HG03139 (cell line): Measurements from ENCODE around the gene MAN1C1.
"Not testable (repeated sequence)": the region's sequence is repeated elsewhere in the genome, so short reads cannot be mapped to it uniquely, and the experiment has no call there.

Source experiments
- ATAC-seq: cut with Tn5 transposase; IDR thresholded peaks from one replicate; pipeline ENCODE4 v1.9.1; 2021; ENCODE audit not compliant: unreplicated experiment

Gene MAN1C1

DNA sequence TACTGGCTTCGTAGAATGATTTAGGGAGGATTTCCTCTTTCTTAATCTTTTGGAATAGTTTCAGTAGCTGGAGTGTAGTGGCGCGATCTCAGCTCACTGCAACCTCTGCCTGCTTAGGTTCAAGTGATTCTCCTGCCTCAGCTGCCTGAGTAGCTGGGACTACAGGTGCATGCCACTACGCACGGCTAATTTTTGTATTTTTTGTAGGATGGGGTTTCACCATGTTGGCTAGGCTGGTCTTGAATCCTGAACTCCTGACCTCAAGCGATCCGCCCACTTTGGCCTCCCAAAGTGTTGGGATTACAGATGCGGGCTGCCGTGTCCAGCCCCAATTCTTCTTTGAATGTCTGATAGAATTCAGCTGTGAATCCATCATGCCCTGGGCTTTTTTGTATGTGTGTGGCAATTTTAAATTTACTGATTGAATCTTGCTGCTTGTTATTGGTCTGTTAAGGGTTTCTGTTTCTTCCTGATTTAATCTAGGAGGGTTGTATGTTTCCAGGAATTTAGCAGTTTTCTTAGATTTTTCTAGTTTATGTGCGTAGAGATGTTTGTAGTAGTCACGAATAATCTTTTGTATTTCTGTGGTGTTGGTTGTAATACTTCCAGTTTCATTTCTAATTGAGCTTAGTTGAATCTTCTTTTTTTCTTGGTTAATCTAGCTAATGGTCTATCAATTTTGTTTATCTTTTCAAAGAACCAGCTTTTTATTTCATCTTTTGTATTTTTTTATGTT lies 15.3 kb downstream of the MAN1C1 start:
- ATAC-seq, result no peak

DNA sequence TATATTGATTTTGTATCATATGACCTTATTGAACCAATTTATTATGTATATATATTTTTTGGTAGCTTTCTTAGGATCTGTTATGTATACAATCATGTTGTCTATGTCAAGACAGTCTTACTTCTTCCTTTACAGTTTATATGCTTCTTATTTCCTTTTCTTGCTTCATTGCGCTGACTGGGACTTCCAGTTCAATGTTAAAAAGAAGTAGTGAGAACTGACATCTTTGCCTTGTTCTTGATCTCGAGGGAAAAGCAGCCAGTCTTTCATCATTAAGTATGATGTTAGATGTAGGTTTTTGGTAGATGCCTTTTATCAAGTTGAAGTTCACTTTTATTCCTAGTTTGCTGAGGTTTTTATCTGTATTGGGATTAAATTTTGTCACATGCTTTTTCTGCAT lies 17.5 kb downstream of the MAN1C1 start:
- ATAC-seq, result no peak

DNA sequence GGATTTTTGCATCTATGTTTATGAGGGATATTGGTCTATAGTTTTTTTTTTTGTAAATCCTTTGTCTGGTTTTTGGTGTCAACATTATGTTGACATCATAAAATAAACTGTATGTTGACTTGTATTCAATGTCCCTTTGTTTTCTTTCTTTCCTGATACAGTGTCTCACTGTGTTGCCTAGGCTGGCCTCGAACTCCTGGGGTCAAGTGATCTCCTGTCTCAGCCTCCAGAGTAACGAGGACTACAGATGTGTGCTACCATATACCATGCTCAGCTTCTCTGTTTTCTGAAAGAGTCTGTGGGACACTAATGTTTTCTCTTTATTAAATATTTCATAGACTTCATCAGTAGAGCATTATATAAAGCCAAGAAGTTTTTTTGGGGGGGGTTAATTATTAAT lies 18.3 kb downstream of the MAN1C1 start:
- no peak for ATAC-seq

DNA sequence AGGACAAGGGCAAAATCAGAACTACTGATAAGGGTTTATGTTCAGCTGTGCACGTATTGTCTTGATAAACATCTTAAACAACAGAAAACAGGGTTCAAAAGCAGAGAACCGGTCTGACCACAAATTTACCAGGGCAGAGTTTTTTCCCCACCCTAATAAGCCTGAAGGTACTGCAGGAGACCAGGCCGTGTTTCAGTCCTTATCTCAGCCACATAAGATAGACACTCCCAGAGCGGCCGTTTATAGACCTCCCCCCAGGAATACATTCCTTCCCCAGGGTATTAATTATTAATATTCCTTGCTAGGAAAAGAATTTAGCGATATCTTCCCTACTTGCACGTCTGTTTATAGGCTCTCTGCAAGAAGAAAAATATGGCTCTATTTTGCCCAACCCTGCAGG lies 19.6 kb downstream of the MAN1C1 start:
- ATAC-seq, result not testable (repeated sequence)

DNA sequence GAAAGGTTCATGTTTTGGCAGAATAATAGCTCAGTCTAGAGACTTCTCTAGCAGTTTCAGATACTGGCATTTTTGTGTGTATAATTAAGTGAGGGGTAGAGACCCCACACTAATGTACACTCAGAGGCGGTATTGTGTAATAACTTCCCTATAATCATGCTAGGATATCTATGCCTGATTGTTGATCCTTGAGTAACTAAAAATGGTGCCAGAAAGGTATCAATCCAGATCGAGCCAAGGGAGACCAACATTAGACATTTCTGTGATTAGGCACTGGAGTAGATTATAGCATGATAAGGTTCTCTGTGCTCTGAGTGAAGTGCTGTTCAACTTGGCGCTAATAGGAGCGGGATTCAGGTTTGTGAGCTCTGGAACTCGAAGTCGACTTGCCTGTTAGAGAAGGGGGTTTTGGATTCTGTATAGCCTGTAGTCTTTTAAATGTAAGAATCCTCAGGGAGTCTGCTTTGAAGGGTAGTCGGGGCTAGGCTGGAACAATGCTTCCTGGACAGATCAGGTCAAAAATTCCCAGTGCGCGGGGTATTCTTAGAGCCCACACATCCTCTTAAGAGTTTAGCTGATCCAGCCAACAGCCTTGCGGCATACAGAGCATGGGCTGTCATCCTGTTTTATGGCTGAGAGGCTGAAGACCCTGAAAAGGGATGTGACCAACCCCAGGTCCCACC lies 24.2 kb downstream of the MAN1C1 start:
- no peak for ATAC-seq

DNA sequence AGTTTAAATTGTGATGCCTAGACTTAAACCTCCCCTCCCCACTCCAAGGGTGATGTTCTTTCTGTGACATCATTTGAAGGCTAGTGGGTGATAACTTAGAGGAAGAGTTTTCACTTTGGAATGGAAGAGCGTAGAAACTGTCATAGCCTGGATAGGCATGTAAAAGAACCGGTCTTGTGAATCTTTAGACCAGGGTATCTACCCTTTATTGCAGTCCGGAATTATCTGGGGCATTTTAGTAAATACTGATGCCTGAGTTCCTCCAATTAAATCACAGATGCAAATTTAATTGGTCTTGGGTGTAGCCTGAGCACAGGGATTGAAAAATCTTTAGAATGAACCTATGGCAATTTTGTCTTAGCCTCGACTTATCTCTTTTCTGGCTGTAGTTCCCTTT lies 24.7 kb downstream of the MAN1C1 start:
- no peak for ATAC-seq

DNA sequence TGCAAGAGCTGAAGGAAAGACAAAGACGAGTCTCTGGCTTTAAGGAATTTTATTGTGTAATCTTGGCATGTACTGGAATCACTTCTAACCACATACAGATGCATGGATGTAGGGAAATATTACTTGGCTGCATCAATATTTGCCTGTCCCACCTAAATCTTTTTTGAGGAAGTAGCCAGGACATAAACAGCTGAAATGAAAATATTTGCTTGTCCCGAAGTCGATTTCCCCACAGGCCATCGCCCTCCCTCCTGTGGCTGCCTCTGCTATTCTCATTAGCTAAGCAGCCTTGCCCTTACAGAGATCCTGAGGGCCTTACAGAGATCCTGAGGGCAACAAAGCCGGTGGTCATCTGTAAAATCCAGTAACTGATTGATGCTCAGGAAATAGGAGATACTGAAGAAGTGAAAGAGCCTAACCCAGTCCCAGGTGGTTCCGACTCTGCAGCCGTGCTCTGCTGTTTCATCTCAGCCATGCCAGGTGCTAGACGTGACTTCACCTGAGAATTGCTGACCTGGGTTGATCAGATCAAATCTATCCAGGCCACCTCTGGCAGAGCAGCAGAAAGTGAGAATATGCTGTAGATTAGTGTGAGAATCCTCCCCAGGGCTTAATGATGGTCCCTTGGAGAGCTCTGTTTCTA lies 25.5 kb downstream of the MAN1C1 start:
- no peak for ATAC-seq

DNA sequence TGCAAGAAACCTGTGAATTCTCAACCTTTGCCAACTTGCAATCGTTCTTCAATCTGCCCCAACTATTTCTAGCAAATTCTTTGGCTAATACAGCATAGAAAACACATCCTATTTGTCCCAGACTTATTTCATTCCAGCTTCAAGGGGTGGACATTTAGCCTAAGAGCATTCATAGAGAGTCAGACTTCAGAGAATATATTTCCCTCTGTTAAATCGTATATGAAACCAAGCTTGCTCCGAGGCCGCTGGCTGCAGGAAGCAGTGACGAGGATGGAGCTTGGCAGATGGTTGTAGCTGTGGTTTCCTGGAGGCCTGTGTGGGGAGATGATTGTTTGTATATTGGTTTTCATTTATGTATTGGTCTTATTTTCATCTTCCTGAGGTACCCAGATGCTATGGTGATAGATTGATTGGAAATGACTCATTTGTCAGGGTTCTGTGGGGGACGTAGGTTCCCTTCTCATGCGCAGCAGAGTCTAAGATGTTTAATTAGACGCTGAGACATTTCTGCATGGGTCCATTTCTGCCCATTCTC lies 26.1 kb downstream of the MAN1C1 start:
- ATAC-seq, result peak; percentile 58

DNA sequence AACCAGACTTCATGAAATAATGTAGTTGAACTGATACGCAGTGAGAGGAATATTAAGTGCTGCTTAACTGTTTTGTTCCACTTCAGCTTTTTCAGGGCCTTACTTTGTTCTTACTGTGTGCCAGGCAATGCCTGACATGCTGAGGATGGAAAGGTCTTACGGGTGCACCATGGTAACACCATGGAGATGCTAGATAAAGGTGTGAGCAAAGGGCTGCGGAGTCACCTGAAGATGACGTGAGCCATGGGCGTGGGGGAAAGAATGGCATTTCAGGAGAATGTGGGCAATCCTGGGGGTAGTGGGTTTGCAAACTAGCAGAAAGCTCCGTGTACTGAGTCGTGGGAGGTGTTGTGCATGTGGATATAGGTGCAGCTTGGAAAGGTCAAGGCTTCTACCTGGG lies 27.3 kb downstream of the MAN1C1 start:
- ATAC-seq, result no peak

DNA sequence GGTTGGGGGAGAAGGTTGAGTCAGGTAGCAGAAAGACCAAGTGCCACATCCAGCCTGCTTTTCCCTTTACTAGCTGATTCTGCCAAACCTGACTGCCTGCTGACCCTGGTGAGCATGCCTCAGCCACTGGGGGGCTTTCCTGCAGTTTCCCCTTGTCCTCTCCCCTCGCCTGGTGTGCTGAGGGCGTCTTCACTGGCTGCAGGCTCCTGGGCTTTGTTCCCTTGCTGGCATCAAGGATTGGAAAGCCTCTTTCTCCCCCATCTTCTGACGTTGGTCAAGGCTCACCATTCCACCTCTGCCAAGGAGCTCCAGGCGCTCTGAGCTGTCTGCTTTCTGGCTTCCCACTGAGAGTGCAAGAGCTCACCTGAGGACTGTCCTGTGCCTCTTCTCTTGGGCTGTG lies 28.4 kb downstream of the MAN1C1 start:
- no peak for ATAC-seq

DNA sequence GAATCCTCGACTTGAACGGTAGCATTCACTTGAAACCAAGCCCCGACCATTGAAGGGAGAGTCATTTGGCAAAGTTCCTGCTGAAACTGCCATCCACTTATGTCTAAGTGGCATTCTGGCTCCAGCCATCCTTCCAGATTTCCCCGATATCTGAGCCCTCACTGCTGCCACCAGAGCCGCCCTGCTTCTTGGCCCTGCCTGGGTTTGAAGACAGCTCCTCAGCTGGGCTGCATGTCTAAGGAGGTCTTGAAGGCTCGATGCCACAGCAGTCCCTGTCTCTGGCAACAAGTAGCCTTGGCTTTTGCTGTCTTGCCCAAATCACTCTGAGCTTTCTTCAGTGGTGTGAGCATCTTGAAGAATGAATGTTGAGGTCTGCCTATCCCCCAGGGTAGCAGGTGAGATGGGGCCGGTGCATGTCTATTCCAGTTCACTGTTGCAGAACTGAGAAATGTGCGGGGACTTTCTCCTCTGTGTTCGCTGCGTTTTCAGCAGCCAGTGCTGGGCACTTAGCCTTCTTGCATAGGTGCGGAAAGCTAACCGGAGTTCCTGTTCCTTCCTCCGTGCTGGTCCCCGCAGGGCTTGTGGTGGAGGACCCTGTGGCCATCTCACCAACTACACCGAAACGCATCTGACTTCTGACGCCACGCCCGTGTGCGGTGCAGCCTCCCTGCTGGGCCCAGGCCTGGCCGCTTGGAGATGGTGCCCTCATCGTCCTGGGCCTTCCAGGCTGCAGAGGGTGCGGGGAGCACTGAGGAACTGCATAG lies 29.2 kb downstream of the MAN1C1 start:
- ATAC-seq, result no peak

DNA sequence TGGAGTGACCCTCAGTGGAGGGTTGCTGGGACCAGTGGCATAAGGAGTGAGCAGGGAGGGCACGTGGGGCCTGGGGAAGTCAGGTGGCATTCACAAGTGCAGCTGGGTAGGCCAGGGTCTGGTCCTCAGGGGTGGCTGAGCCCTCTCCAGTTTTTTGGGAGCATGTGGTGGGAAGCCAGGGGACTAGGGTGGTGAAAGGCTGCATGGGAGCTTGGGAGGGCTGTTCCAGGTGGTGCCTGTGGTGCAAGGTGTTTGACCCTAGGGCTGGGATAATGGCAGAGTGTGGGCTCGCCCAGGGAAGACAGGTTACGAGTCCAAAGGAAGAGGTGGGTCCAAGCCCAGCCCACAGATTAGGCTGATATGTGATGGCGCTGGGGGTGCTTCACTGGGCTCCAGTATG lies 30.5 kb downstream of the MAN1C1 start:
- no peak for ATAC-seq

DNA sequence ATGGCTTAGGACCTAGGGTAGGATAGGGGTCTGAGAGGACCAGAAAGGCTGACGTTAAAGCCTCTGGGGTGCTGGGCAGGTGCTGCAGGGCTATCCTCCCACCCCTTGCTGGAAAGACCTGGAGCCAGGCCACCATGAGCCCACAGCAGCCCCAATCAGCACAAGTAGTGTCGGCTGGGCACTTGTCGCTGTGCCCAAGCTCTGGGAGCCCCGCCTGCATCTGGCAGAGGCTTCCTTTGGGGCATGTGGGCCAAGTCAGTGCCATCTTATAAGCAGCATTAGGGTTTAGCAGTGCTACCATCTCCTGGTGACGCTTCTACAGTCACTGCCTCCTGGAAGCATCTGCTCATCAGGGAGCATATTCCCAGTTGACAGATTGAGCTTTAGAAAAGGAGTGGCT lies 31.3 kb downstream of the MAN1C1 start:
- ATAC-seq, result no peak

DNA sequence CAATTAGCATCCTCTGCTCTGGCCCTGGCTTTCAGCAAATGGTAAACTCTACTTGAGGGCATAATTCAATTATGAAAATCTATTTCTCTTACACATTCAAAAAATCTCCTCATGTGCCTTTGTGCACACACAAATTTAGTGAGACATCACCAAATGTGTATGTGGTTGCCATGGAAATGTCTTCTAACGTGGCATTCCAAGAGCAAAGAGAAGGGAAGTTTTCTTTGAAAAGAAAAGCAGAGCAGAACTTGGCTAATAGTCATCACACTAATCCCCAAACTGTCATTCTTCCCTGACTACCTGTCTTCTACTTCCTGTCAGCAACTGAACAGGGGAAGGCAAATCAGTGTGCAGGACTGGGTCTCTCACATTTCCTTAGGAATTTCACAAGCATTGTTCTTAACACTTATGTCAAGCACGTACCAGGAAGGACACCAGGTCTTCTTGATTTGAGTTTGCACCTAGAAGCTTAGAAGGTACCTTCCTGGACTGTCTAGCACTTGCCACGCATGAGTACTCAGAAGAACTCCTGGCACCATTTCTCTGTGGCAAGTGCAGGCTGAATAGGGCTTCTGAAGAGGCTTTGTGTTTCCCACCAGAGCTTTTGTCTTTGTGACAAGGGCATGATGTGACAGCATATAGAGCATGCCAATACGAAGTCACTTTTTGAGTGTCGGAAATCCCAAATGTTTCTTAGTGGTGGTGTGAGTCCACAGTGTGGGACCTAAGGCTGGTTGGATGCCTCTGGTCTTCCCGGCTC lies 32.3 kb downstream of the MAN1C1 start:
- no peak for ATAC-seq

DNA sequence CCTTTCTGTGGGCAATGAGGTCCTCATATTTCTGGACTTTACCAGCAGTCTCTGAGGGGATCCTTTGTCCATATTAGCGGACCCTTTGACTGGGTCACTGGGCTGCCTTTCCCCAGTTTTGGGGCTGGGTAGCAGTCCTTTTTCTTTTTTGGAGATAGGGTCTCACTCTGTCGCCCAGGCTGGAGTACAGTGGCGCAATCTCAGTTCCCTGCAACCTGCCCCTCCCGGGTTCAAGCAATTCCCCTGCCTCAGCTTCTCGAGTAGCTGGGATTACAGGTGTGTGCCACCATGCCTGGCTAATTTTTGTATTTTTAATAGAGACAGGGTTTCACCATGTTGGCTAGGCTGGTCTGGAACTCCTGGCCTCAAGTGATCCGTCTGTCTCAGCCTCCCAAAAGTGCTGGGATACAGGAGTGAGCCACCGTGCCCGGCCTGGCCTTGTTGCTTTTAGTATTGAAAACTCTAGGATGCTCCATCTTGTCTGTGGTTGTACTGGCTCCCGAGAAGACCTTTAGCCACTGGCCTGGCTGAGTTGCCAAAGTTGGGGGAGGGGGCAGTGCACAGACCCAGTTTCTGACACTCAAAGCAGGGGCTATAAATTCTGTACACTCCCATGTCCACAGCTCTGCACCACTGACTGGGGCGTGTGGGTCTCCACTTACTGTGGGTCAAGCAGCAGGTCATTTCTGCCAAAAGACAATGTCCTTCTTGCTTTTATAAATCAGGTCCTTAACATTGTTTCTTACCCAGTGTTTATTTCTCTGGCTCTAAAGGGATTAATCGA lies 33.1 kb downstream of the MAN1C1 start:
- no peak for ATAC-seq

DNA sequence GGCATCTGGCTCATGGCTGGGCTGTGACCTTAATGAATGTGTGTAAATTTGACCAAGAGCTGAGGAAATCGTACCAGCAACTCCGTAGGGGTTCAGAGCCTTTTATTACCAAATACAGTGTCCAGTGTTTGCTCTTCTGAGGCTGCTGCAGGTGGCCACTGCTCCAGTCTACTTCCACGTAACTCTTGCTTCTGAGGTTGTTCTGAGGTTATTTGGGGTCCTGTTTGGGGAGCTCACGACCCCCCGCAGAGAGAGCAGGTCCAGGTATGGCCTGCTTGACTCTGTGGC lies 33.6 kb downstream of the MAN1C1 start:
- no peak for ATAC-seq

DNA sequence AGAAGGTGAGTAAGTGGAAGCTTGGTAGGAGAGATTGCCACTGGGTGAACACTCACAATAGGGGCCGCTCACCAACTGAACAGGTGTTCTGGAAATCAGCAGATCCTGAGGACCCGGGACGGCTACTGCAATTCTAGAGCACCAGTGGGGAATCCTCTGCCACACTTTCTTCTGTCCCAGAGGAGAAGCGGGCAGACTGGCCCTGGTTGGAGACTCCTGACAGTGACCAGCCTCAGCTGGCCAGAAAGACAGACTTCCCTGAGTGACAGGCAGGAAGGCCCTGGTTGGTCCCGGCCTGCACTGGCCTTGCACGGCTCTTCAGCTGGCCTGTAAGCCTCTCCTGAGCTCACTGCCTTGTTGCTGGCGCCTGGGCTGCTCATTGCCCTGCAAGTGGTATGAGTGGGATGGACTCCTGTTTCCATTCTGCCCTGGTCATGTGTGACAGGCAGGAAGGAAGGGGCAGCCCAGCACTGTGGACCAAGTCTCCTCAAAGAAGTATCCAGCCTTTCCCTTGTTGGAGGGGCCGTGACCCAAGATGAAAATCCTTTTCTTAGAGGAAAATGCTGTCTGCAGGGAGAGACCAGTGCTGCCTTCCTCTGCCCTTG lies 34.5 kb downstream of the MAN1C1 start:
- ATAC-seq, result no peak

DNA sequence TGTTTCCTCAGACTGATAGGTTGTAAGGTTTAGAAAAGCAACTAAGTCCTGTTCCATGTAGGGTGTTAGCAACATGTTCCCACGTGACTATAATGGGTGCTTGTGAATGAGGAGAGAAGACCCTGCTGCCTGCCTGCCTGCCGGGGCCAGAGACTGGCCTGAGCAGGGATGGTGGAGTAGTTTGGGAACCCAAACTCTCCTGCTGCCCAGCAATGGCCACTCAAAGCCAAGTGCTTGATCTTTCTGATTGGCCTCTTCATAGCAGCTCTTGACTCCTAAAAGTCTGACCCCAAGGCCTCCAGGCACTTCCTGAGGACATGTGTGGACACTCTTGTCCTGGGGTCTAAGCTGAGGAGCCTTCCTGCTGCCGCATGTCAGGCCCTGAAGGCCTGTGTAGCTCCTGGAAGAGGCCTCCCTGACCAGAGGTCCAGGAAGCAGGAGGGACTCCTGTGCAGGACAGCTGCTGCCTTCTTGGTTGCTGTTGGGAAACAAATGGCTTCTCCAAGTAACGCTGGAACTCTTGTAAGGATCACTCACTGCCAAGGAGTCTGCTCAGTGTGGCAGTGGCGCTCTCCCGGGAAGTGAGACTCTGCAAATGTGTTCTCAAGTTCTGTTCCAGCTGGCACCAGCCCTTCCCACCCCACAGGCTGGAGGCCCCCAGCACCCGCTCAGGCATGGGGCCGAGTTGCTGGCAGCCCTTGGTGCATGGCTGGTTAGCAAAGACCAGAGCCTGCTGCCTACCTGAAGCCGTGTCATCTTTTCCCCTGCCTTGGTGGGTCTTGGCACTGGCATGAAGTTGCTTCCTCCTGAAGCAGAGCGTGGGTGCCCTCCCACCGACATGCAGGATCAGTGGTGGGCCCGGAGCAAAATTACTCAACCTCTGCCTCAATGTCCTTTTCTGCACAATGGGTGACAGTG lies 35.5 kb downstream of the MAN1C1 start:
- no peak for ATAC-seq

DNA sequence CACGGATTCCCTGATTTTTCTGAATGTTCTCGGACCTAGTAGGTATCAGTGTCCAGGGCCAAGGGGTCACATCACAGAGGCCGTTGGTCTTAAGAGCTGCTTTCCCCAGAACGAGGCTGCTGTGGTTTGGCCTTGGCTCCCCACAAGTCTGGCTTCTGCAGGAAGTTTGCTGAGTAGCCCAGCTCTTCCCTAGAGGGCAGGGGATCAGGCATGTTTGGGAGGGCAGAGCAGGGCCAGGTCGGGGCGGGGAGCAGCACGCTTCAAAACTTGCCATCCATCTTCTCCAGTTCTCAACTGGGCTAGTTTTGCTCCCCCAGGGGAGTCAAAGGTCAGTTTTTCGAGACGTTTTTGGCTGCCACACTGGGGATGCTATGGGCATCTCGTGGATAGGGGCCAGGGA lies 37.0 kb downstream of the MAN1C1 start:
- no peak for ATAC-seq
